ENCODE data around the gene MET. TPM values are rescaled to one million over a fixed set of nuclear protein-coding genes. Genes with fewer than 3 reads are reported as not detected.

The MET gene
- total RNA-seq, 2 donors from 2014 or later, result 15.7 to 26.8 TPM

DNA sequence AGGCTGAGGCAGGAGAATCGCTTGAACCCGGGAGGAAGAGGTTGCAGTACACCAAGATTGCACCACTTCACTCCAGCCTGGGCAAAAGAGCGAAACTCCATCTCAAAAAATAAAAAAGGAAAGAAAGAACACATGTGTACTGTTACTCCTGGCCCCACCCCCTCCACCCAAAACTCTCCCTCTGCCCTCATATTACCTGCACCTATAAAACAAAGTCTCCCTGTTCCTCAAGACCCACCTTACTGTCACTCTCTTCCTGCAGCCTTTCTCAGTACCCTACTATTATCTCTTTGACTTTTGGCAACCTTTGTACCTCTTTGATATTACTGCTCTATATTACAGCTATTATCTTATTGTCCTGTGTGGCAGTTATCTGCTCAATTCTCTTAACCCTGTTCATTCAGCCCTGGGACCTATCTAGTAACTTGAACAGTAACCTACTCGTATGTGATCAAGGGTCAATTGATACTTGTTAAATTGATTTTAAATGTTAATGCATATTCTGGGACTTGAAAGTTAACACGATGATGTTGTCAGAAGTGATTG lies 121.9 kb downstream of the MET start:
- intact Hi-C loops (cut with DNase I), result no loop called here
- DNase-seq (ENCODE audit: low spot score), result no peak

DNA sequence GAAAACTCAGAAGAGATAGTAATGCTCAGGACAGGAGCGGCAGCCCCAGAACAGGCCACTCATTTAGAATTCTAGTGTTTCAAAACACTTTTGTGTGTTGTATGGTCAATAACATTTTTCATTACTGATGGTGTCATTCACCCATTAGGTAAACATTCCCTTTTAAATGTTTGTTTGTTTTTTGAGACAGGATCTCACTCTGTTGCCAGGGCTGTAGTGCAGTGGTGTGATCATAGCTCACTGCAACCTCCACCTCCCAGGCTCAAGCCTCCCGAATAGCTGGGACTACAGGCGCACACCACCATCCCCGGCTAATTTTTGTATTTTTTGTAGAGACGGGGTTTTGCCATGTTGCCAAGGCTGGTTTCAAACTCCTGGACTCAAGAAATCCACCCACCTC lies 124.5 kb downstream of the MET start:
- intact Hi-C loops (cut with DNase I), result no loop called here
- no peak for DNase-seq (ENCODE audit: low spot score)

DNA sequence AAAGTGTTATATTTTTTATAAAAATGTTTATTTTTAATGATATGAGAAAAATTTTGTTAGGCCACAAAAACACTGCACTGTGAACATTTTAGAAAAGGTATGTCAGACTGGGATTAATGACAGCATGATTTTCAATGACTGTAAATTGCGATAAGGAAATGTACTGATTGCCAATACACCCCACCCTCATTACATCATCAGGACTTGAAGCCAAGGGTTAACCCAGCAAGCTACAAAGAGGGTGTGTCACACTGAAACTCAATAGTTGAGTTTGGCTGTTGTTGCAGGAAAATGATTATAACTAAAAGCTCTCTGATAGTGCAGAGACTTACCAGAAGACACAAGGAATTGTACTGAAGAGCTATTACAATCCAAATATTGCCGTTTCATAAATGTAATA lies 125.6 kb downstream of the MET start:
- intact Hi-C loops (cut with DNase I), result no loop called here
- no peak for DNase-seq (ENCODE audit: low spot score)

DNA sequence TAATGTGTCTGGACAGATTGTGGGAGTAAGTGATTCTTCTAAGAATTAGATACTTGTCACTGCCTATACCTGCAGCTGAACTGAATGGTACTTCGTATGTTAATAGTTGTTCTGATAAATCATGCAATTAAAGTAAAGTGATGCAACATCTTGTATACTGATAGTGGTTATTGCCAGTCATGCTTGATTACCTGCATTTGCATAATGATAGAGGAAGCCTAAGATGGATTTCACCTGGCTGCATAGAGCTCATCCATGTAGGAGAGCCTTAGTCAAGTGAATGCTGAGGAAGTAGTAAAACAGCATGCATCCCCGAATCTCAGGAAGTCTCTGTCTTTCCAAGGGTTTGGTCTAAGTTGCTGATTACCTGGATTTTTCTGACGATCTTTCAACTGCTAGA lies 126.2 kb downstream of the MET start:
- DNase-seq (ENCODE audit: low spot score), result no peak
- intact Hi-C loops (cut with DNase I), result no loop called here

DNA sequence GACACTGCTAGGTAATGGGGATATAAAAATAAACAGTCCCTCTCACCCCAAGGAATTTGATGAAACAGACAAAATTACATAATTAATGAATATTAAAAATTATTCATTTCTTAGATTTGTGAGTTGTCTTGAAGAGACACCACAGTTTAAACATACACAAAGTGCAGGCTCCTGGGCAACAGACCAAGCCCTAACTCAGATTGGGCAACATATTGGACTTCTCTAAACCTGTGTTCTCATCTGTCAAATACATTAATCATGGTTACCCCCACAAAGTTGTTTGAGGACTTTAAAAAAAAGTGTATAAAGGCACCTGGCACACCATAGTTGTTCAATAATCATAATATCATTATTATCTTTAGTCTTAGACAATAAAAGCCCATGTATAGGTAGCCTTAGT lies 127.9 kb downstream of the MET start:
- no peak for DNase-seq (ENCODE audit: low spot score)
- intact Hi-C loops (cut with DNase I), result loop anchor here (10.0 kb wide), 3 partner anchors 125 to 625 kb away; partner anchors contain the start of gene MET (in 2 of the 2)

DNA sequence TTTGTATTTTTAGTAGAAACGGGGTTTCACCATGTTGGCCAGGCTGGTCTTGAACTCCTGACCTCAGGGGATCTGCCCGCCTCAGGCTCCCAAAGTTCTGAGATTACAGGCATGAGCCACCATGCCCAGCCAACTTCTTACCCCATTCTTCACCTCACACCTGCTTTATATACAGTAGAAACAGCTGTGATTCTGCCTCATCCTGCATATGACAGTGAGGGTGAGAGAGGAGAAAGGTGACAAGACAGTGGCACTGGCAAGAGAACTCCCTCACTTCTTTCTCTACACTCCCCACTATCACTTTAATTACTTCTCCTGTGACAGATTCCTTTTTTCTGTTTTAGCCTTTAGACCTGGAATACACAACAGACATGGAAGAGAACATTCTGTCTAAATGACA lies 128.6 kb downstream of the MET start:
- DNase-seq (ENCODE audit: low spot score), result no peak
- intact Hi-C loops (cut with DNase I), result loop anchor here (10.0 kb wide), 3 partner anchors 126 to 626 kb away; partner anchors contain the start of gene MET (in 2 of the 2)

DNA sequence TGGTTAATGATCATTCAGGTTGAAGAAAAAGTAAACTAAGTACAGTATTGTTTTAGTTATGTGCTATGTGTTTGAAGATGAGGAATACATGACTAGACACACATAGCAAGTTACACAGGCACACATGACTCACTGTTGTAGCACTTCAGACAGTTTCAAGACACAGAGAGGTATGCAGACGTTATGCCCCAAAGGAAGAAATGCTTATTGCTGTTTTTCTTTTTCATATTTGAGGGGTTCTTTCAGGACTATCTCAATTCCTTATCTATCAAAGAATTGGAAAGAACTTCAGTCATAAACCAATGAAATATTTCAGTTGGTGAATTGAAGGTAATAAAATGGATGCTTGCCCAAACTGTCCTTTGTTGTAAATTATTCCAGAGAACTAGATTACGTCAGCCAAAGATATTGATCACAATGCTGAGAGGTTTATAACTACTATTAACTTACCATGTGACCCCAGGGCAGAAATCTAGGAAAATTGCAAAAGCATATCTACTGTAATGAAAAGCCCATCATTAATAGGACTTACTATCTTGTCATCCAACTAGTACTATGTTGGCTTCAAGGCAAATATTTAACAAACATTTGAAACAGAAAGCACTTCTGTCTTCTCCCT lies 129.2 kb downstream of the MET start:
- intact Hi-C loops (cut with DNase I), result loop anchor here (10.0 kb wide), 3 partner anchors 126 to 626 kb away; partner anchors contain the start of gene MET (in 2 of the 2)
- no peak for DNase-seq (ENCODE audit: low spot score)

DNA sequence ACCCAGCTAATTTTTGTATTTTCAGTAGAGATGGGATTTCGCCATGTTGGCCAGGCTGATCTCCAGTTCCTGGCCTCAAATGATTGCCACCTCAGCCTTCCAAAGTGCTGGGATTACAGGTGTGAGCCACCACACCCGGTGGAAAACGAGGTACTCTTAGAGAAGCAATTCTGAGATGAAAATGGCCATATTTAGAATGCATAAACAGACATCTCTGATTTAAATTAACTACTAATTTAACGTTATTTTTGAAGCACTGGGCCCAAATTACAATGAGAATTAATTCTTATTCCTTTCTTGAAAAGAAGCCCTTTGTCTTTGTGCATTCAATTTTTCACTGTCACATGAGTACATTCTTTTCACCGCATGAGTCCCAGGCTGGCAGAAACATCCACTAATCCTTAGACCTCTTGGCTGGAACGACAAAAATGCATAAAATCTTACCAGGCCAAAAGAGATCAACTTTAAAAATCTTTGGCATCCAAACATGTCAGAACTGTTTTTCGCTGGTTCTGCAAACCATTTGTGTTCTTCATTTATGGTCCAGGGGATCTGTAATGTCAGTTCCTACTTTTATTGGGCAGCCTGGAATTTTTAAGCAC lies 130.2 kb downstream of the MET start:
- intact Hi-C loops (cut with DNase I), result loop anchor here (10.0 kb wide), 3 partner anchors 127 to 627 kb away; partner anchors contain the start of gene MET (in 2 of the 2)

DNA sequence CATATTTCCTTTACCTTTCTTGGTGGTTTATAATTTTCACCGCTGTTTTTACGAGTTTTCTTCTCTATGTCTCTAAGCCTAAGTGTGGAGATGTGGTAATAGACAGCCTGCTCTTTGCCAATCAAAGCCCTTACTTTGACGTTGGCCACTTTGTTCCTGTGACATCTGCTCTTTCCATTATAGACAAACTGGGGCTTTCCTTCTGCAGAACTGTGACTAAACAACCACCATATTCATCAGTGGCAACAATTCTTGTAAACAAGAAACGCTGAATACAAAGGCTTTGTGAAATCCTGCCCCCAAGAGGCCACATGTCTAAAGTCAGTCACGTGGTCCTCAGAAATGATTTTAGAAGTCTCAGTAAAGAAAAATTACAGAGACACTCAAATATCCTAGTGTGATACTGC lies 130.8 kb downstream of the MET start:
- intact Hi-C loops (cut with DNase I), result loop anchor here (10.0 kb wide), 3 partner anchors 128 to 628 kb away; partner anchors contain the start of gene MET (in 2 of the 2)

More for the DNA sequence above, 130.2 kb downstream of the MET start:
- no peak for DNase-seq (ENCODE audit: low spot score)

DNA sequence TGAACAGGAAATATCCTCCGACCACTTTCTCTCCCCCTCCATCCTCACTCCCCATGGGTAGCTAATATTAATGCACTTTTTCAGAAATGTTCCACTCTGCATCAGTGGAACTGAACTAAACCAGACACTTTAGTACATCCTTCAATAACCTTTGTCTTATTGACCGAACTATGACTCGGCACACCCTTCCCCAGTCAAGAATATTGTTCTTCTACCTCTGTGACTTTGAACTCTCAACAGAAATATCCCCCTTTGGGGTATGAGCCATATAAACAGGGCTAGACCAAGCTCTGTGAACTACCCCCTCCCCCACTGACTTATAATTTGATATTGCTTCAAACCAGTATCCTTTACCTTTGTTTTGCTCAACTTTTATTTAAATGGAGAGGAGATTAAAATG lies 132.5 kb downstream of the MET start:
- intact Hi-C loops (cut with DNase I), result loop anchor here (10.0 kb wide), 3 partner anchors 130 to 630 kb away; partner anchors contain the start of gene MET (in 2 of the 2)
- DNase-seq (ENCODE audit: low spot score), result no peak

More for the DNA sequence above, 130.8 kb downstream of the MET start:
- DNase-seq (ENCODE audit: low spot score), result no peak

DNA sequence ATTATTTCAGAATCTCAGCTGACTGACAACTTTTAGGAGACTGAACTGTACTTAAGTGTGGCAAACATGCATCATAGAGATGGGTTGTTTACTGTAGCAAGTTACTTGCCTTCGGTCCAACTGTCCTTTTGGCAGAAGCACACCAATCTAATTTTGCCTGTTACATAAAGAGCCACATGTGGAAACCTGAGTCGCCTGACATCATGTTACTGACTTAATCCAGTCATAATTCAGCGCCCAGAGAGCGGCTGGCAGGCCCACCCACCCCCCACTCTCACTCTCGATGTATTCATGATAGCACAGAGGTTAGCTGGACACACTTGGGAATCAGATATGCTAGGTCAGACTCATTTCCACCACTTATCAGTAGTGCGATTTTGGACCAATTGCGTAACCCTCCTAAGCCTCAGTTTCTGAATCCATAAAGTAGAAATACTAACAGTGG lies 133.1 kb downstream of the MET start:
- no peak for DNase-seq (ENCODE audit: low spot score)
- intact Hi-C loops (cut with DNase I), result loop anchor here (5.0 to 10.0 kb wide), 4 partner anchors 130 to 630 kb away; partner anchors contain the start of gene MET (in 2 of the 2)

DNA sequence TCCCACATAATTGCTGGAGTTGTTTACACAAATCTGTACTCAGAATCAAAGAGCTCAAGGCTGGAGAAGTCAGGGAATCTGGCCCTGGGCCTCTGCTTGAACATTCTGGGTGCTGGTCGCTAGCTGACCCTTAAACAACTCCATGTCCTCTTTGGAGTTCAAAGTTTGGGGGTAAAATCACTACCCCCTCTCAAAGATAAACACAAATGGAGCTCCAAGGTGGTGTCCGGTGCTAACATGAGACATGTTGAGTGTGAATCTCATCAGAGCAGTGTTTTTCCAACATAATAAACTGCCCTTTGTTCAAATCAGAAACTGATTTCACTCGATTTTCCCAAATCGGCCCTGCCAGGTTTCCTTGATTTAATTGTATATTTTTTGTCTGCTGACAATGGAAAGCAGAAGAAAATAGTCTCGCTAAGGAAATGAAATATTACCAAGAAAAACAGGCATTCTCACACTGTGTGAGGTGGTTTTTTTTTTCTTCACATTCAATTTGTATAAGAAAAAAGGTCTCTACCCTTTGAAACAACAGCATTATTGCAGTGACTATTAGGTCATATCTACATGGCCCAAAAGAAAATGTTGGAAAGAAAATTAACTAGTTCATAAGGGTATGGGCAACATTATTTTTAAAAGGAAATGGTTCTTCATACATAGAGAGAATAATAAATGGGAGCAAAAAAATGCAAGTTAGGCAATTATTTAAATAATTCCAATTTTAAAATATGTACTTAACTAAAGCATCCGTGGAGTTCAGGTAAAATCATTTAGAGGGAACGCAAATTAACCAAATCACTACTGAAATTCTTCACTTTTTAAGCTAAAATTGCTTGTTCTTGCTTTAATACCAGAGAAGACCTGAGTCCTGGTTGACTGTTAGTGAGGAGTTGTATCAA lies 134.3 kb downstream of the MET start:
- intact Hi-C loops (cut with DNase I), result loop anchor here (5.0 to 10.0 kb wide), 4 partner anchors 131 to 631 kb away; partner anchors contain the start of gene MET (in 2 of the 2)
- no peak for DNase-seq (ENCODE audit: low spot score)

DNA sequence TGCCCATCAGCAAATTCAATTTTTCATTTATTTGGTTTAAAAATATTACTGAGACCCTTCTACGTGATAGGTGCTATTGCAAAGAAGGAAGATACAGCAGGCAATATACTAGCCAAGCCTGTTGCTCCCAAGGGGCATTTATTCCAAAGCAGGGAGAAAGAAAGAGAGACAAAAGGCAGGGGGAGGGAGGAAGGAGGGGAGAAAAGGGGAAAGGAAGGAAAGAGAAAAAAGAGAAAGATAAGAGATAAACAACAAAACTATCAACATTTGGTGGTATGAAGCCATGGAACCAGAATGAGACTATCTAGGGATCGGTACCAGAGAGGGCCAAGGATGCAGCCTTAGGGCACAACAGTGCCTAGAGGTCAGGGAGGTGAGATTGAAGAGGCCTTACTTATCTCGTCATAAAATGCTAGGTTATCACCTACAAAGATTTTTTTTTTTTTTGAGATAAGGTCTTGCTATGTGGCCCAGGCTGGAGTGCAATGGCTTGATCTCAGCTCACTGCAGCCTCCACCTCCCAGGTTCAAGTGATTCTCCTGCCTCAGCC lies 135.1 kb downstream of the MET start:
- intact Hi-C loops (cut with DNase I), result loop anchor here (5.0 to 10.0 kb wide), 4 partner anchors 132 to 632 kb away; partner anchors contain the start of gene MET (in 2 of the 2)
- DNase-seq (ENCODE audit: low spot score), result no peak

DNA sequence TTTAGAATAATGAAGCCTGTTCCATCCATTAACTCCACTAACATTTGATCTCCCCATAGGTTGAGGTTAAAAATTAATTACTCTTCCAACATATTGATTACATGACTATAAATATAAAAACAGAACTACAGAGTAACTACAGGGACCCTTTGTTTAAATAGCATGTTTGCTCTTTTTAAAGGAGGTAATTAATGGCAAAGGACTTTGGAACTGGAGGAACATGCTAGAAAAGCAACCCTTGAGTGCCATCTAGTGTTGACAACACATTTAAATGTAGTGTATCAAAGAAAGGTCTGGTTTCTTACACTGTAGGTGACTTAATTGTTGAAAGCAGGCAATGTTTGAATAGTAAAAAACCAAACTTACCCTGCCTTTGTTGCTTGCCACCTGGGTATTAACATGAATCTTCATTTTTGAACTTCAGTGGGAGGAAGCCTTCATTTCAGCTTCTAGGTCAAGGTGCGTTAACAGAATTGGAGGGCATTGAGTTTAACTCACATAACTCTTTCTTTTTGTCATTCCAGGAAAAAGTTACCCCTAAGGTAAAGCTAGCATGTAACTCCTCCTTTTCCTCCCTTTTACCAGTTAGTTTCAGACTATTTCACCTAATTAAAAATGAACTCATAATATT lies 137.8 kb downstream of the MET start:
- DNase-seq (ENCODE audit: low spot score), result no peak
- intact Hi-C loops (cut with DNase I), result loop anchor here (5.0 to 10.0 kb wide), 4 partner anchors 135 to 635 kb away; partner anchors contain the start of gene MET (in 2 of the 2)

DNA sequence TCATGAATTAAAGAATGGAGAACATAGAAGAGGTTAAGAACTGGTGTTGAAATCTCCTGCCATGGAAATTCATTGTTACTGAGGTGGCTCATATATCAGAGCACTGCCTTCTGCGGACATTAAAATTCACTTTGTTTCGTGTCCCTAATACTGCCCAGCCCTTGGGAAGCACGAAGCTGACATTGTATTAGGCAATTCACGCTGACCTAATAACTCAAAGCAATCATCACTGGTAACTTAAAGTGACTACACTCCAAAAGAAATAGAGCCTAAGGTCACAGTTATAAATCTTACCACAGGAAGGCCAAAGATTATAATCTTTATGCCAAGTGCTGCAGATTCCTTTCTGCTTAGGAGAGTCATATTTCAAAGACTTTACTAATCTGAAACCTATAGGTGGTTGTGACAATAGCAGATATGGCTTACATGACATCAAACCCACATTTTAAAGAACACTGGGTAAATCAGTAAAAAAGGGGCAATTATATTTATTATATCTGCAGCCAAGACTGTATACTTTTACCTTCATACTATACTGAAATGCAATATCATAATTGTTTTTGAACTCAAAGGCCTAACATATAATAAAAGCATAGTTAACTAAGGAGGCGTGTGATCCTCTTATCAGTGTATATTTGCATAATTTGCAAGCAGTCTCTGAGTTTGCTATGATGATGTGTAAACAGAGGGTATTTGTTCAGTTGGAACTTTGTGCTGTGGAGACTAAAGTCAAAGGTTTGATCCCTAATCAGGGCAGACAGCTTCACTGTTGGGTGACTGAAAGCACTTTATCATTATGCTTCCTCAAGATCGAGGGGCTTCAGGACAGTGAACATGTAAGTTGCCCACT lies 138.5 kb downstream of the MET start:
- intact Hi-C loops (cut with DNase I), result no loop called here
- no peak for DNase-seq (ENCODE audit: low spot score)

DNA sequence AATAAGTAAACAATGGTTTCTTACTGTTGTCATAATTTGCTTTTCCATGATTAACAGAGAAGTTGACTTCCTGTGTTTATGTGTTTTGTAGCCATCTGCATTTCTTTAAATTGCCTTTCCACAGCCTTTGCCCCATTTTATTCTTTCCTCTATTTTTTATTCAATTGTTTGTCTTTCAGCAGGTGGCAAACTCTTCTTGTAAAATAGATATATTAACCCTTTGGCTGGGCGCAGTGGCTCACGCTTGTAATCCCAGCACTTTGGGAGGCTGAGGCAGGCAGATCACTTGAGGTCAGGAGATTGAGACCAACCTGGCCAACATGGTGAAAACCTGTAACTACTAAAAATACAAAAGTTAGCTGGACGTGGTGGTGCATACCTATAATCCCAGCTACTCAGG lies 139.8 kb downstream of the MET start:
- DNase-seq (ENCODE audit: low spot score), result no peak
- intact Hi-C loops (cut with DNase I), result no loop called here

DNA sequence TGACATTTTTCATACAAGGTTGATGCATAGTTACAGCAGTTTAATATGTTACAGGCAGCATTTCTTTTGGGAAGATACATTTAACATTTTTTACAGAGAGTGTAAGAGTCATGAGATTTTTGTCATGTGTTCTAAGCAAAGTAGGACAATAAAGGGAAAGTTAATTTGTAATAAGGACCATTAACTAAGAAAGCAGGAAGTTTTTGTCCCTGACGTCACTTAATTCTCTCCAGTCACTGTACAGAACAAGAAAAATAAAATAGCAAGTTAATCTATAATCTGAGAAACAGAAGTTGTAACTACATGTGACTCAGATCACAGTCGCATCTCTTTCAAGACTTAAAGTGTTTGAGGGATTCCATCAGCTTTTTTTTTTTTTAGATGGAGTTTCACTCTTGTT lies 140.9 kb downstream of the MET start:
- intact Hi-C loops (cut with DNase I), result no loop called here
- DNase-seq (ENCODE audit: low spot score), result no peak

Measured in posterior vena cava (tissue), 2 donors.